ENCODE measurements around the gene SLC66A3. TPM values are rescaled to one million over a fixed set of nuclear protein-coding genes. Genes with fewer than 3 reads are reported as not detected.

Gene SLC66A3
- total RNA-seq, 1 donor from 2014 or later: 52.6 TPM

- DNase-seq (ENCODE audit: low spot score in 2 of 2): no peak
- H3K27ac ChIP-seq: no peak overlapping the region
- no peak for TF ChIP-seq CTCF (IDR thresholded peaks at IDR 0.05)
Measured at GRCh38 chr2:11146076-11146475, 9.2 kb upstream of the SLC66A3 start.

GRCh38 chr2:11147263-11147662 is 8.0 kb upstream of the SLC66A3 start:
- TF ChIP-seq CTCF (IDR thresholded peaks at IDR 0.05): no peak
- H3K4me1 ChIP-seq: no peaks in the 10 kb centered on the region
- intact Hi-C loops (cut with DNase I): no loop called here
- DNase-seq (ENCODE audit: low spot score in 2 of 2): no peak
- H3K36me3 ChIP-seq: no peaks in the 10 kb centered on the region
- H3K9me3 ChIP-seq: no peaks in the 10 kb centered on the region
- H3K27ac ChIP-seq: no peak overlapping the region
- H3K27me3 ChIP-seq: no peaks in the 10 kb centered on the region
- no peak overlapping the region for H3K4me3 ChIP-seq

More at GRCh38 chr2:11146076-11146475, 9.2 kb upstream of the SLC66A3 start:
- H3K4me3 ChIP-seq: no peak overlapping the region
- H3K27me3 ChIP-seq: no peaks in the 10 kb centered on the region
- H3K36me3 ChIP-seq: no peaks in the 10 kb centered on the region
- H3K4me1 ChIP-seq: no peaks in the 10 kb centered on the region
- H3K9me3 ChIP-seq: no peaks in the 10 kb centered on the region
- intact Hi-C loops (cut with DNase I): no loop called here

GRCh38 chr2:11152591-11152990 is 2.7 kb upstream of the SLC66A3 start:
- TF ChIP-seq CTCF (IDR thresholded peaks at IDR 0.05): no peak
- Histone ChIP-seq H3K4me3 (no peak overlapping the region), H3K27me3 (no peaks in the 10 kb centered on the region), H3K4me1 (peaks cover 4 to 18% of the 10 kb centered on the region in 2 donors), H3K27ac (no peak overlapping the region), H3K36me3 (no peaks in the 10 kb centered on the region), H3K9me3 (no peaks in the 10 kb centered on the region)
- intact Hi-C loops (cut with DNase I): loop anchor here (10.0 kb wide), 2 partner anchors 592 to 708 kb away; partner anchors contain the start of genes LPIN1 and ODC1
- no peak for DNase-seq (ENCODE audit: low spot score in 2 of 2)

- Histone ChIP-seq H3K27ac (peak overlapping the region; percentile 96), H3K9me3 (no peaks in the 10 kb centered on the region), H3K27me3 (no peaks in the 10 kb centered on the region), H3K4me1 (peaks cover 4 to 18% of the 10 kb centered on the region in 2 donors), H3K36me3 (no peaks in the 10 kb centered on the region), H3K4me3 (peak overlapping the region; percentile 71 to 85)
- intact Hi-C loops (cut with DNase I): loop anchor here (2.0 to 10.0 kb wide), 4 partner anchors 313 to 709 kb away; partner anchors contain the start of genes E2F6, LPIN1, ODC1 and PDIA6
- TF ChIP-seq CTCF (IDR thresholded peaks at IDR 0.05): peak in 1 of 3 experiments; percentile 4
- no peak for DNase-seq (ENCODE audit: low spot score in 2 of 2)
Measured at GRCh38 chr2:11154016-11154922, 998 bp upstream of the SLC66A3 start.

- intact Hi-C loops (cut with DNase I): loop anchor here (1.0 to 10.0 kb wide), 6 partner anchors 23 to 710 kb away; partner anchors contain the start of genes E2F6, LPIN1, ODC1 and PDIA6
Measured at GRCh38 chr2:11154923-11155380, 315 bp upstream of the SLC66A3 start.

More at GRCh38 chr2:11154923-11155380, 315 bp upstream of the SLC66A3 start:
- Histone ChIP-seq H3K27me3 (no peaks in the 10 kb centered on the region), H3K4me3 (peak overlapping the region; percentile 71 to 85), H3K9me3 (no peaks in the 10 kb centered on the region), H3K36me3 (peaks cover 0 to 5% of the 10 kb centered on the region in 2 donors), H3K27ac (peak overlapping the region; percentile 96), H3K4me1 (peaks cover 4 to 18% of the 10 kb centered on the region in 2 donors)
- TF ChIP-seq CTCF (IDR thresholded peaks at IDR 0.05): no peak
- peak; percentile 88 to 98 for DNase-seq (ENCODE audit: low spot score in 2 of 2)
